Measurements from ENCODE around the gene RNASEH2A.
"Not testable (repeated sequence)": the region's sequence is repeated elsewhere in the genome, so short reads cannot be mapped to it uniquely, and the experiment has no call there.

The RNASEH2A gene

DNA sequence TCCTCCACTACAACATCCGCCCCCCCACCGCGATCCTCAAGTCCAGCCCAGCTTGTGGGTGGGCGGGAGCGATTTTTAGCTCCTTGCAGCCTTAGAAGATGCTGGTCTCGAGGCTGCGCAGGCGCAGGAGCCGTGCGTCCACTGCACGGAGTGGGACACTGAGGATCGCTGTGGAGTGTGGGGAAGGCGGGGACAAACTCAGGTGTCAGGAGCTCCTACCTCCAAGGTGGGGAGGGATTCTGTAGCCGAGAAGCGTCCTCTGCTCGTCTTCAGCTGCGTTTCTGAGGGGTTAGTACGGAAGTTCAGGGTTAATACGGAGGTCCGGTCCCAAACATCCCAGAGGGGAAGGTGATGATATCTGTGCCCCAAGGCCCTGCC is 28.2 kb downstream of the RNASEH2A start, which contains the start of gene RTBDN:
Gene RTBDN (minus strand): TSS at position 14 of the 378 bp plus-strand sequence. CDS start 4,600 bp downstream, outside the sequence.
- no peak for DNase-seq

- peak; percentile 28 to 77 for DNase-seq
Observed at GRCh38 chr19:12834976-12835757, 28.8 kb downstream of the RNASEH2A start.

DNA sequence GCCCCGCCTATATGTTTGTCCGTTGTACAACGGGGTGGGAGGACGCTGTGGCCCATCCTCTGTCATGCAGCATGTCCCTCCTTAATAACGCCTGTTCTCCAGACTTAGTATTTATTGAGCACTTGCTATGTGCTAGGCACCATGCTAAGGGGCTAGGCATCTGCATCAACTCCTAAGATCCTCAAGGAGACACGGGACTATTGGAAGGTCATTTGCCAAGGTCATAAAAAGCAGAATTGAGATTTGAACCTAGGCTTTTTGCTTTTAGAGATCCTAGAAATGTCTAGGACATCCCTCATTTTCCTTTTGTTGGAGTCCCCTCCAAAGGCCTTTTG is 30.1 kb downstream of the RNASEH2A start:
- DNase-seq, result no peak

DNA sequence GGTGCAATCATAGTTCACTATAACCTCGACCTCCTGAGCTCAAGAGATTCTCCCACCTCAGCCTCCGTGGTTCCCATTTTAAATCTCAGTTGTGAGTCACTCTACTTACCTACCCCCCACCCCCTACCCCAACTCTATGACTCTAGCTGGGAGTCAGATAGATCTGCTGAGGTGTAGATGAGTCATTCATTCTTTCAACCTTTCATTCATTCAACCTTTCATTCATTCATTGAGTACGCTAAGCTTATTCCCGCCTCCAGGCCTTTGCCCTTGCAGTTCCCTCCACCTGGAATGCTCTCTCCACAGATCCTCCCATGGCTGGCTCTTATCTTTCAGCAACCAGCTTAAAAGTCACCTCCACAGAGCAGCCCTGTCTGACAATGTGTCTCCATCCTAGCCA is 30.8 kb downstream of the RNASEH2A start:
- no peak for DNase-seq

- DNase-seq, result peak; percentile 14 to 73
Observed at GRCh38 chr19:12838182-12838885, 31.9 kb downstream of the RNASEH2A start, which contains the start of gene MAST1. Gene MAST1 (plus strand): TSS chr19:12838515. CDS start chr19:12838573, 58 bp downstream.

- DNase-seq, result peak; percentile 25 to 34
Observed at GRCh38 chr19:12838886-12839756, 32.7 kb downstream of the RNASEH2A start.

- peak; percentile 27 to 57 for DNase-seq
Observed at GRCh38 chr19:12840091-12841079, 34.0 kb downstream of the RNASEH2A start.

- no peak for DNase-seq
Observed at GRCh38 chr19:12841094-12841493, 34.7 kb downstream of the RNASEH2A start.

DNA sequence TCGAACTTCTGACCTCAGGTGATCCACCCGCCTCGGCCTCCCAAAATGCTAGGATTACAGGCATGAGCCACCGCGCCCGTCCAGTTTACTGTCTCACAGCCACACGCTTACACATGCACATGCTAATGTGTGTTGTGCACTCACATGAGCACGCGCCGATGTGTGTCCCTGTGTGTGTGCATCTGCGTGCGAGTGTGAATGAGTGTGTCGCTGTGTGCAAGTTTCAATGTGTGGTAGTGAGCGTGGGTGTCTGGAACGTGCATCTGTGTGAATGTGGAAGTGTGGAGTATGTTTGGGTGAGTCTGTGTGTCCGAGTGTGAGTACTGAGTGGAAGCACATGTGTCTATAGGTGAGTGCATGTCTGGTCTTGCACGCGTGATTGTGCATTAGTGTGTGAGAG is 36.1 kb downstream of the RNASEH2A start:
- DNase-seq, result no peak

DNA sequence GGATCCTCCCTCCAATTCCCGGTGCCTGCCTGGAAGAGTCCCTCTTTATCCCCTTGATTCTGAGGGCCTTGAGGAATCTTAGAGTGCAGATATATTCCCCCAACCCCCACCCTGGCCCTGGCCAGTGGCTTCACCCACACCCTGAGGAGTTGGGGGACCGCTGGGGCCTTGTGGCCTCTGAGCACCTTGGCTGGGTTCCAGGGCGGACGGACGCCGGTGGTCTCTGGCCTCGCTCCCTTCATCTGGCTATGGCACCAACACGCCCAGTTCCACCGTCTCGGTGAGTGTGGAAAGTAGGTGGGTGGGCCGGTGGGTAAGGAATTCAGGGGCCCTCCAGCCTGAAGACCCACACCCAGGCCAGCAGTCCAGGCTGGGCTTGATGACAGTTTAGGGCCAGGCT is 36.9 kb downstream of the RNASEH2A start:
- DNase-seq, result no peak

- DNase-seq, result no peak
Observed at GRCh38 chr19:12843999-12844732, 37.8 kb downstream of the RNASEH2A start.

DNA sequence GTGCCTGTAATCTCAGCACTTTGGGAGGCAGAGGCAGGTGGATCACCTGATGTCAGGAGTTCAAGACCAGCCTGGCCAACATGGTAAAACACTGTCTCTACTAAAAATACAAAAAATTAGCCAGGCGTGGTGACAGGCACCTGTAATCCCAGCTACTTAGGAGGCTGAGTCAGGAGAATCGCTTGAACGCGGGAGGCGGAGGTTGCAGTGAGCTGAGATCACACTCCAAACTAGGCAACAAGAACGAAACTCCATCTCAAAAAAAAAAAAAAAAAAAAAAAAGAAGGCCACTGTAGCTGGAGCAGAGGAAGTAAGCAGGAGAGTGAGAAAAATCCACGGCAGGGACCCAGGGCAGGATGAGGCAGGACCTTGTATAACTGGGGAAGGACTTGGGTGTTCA is 40.2 kb downstream of the RNASEH2A start:
- DNase-seq, result not testable (repeated sequence)

DNA sequence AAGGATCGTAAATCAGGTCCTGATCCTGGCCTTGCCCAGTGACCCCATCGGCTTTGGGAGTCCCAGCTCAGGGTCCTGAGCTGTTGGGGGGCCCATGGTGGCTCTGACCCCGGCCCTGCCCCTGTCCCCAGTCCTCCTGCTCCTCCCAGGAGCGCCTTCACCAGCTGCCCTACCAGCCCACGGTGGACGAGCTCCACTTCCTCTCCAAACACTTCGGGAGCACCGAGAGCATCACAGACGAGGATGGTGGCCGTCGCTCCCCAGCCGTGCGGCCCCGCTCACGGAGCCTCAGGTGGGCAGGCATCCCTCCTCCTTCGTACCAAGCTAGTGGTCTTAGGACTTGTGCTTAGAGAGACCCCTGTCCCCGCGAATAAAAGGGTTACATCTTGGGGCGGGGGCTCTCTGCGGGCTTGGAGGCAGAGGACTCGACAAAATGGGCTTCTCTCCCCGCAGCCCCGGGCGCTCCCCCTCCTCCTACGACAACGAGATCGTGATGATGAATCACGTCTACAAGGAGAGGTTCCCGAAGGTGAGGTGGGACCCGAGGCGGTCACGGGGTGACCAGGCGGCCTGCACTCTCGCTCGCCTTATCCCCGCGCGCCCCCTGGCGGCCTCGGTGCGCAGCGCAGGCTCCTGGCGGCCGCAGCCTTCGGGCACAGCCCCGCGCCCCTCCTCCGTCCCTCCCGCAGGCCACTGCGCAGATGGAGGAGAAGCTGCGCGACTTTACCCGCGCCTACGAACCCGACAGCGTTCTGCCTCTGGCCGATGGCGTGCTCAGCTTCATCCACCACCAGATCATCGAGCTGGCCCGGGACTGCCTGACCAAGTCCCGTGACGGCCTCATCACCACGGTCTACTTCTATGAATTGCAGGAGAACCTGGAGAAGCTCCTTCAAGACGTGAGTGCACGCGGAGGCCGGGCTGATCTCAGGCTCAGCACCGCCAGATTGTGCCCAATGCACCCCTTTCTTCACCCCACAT is 41.1 kb downstream of the RNASEH2A start:
- peak; percentile 59 to 70 for DNase-seq

GRCh38 chr19:12856653-12857052 is 50.3 kb downstream of the RNASEH2A start:
- DNase-seq, result no peak

- DNase-seq, result no peak
Observed at GRCh38 chr19:12858041-12858928, 51.9 kb downstream of the RNASEH2A start.

DNA sequence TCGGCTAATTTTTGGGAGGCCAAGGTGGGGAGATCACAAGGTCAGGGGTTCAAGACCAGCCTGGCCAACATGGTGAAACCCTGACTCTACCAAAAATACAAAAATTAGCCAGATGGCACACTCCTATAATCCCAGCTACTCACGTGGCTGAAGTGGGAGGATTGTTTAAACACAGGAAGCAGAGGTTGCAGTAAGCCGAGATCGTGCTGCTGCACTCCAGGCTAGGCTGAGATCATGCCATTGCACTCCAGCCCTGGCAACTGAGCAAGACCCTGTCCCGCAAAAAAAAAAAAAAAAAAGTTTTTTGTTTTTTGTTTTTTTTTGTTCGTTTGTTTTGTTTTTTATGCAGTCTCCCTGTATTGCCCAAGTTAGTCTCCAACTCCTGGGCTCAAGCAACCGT is 53.2 kb downstream of the RNASEH2A start:
- DNase-seq, result no peak

All from SHP77 (cell line).